Measurements from ENCODE around the gene MEOX1. TPM values are rescaled to one million over a fixed set of nuclear protein-coding genes. Genes with fewer than 3 reads are reported as not detected.

MEOX1 gene
- total RNA-seq, 1 experiment from 2014 or later, result not detected

GRCh38 chr17:43627653-43628052 is 34.1 kb downstream of the MEOX1 start:
- ChIA-PET POLR2A (no interaction called here), CTCF (interaction anchor here (1.0 to 2.1 kb wide), 4 partner anchors 30 to 54 kb away, joined by 3 to 8 read pairs (median 5); no protein-coding TSS in a partner anchor)
- no peaks in the 10 kb centered on the region for H3K9me3 Mint-ChIP-seq
- TF ChIP-seq STAT6 (CRISPR knock-in tag; conservative IDR thresholded peaks at IDR 0.05; ENCODE audit: low read depth) (no peak), ZNF425 (CRISPR knock-in tag; conservative IDR thresholded peaks at IDR 0.05) (no peak), EMX1 (CRISPR knock-in tag; IDR thresholded peaks at IDR 0.05) (no peak), ATF3 (CRISPR knock-in tag; conservative IDR thresholded peaks at IDR 0.05) (no peak), USF2 (CRISPR knock-in tag; IDR thresholded peaks at IDR 0.05) (no peak), FOXK1 (CRISPR knock-in tag; IDR thresholded peaks at IDR 0.05) (no peak), RELA (CRISPR knock-in tag; IDR thresholded peaks at IDR 0.05; ENCODE audit: borderline replicate concordance) (no peak), HMGXB4 (CRISPR knock-in tag; IDR thresholded peaks at IDR 0.05) (no peak), ZNF121 (CRISPR knock-in tag; IDR thresholded peaks at IDR 0.05) (no peak), SP1 (CRISPR knock-in tag; conservative IDR thresholded peaks at IDR 0.05) (no peak), NFATC4 (CRISPR knock-in tag; IDR thresholded peaks at IDR 0.05) (no peak), SOX15 (CRISPR knock-in tag; IDR thresholded peaks at IDR 0.05) (no peak), NR3C1 (CRISPR knock-in tag; conservative IDR thresholded peaks at IDR 0.05; ENCODE audit: low read depth) (no peak), ESRRA (CRISPR knock-in tag; IDR thresholded peaks at IDR 0.05; ENCODE audit: borderline replicate concordance) (no peak), MXD4 (CRISPR knock-in tag; IDR thresholded peaks at IDR 0.05; ENCODE audit: borderline replicate concordance) (no peak), TCF7 (CRISPR knock-in tag; IDR thresholded peaks at IDR 0.05; ENCODE audit: low read depth) (no peak), ZSCAN18 (CRISPR knock-in tag; IDR thresholded peaks at IDR 0.05) (no peak)
- no peaks in the 10 kb centered on the region for H3K36me3 Mint-ChIP-seq
- H3K4me1 Mint-ChIP-seq, result peaks cover 12% of the 10 kb centered on the region
- no peaks in the 10 kb centered on the region for H3K27me3 Mint-ChIP-seq (ENCODE audit: low read depth)
- H3K4me3 Mint-ChIP-seq, result no peak overlapping the region
- ATAC-seq, result 0 out of 2 replicates have a peak, but pooled peaks have one; percentile 26
- DNase-seq (ENCODE audit: low spot score), result no peak
- H3K27ac Mint-ChIP-seq, result no peak overlapping the region

GRCh38 chr17:43626023-43626422 is 35.7 kb downstream of the MEOX1 start:
- H3K27ac Mint-ChIP-seq, result no peak overlapping the region
- ATAC-seq (no peak), DNase-seq (ENCODE audit: low spot score) (no peak)
- ChIA-PET POLR2A (no interaction called here), CTCF (interaction anchor here (1.4 kb wide), 1 partner anchor 48 kb away, joined by 3 read pairs; no protein-coding TSS in a partner anchor)
- H3K36me3 Mint-ChIP-seq, result no peaks in the 10 kb centered on the region
- no peaks in the 10 kb centered on the region for H3K27me3 Mint-ChIP-seq (ENCODE audit: low read depth)
- H3K4me3 Mint-ChIP-seq, result no peak overlapping the region
- H3K4me1 Mint-ChIP-seq, result peaks cover 10% of the 10 kb centered on the region
- H3K9me3 Mint-ChIP-seq, result no peaks in the 10 kb centered on the region
- TF ChIP-seq SOX15 (CRISPR knock-in tag; IDR thresholded peaks at IDR 0.05), result no peak
- TF ChIP-seq ATF3 (CRISPR knock-in tag; conservative IDR thresholded peaks at IDR 0.05), result no peak
- no peak for TF ChIP-seq RELA (CRISPR knock-in tag; IDR thresholded peaks at IDR 0.05; ENCODE audit: borderline replicate concordance)
- no peak for TF ChIP-seq RORB (CRISPR knock-in tag; IDR thresholded peaks at IDR 0.05)
- TF ChIP-seq ZNF512 (CRISPR knock-in tag; IDR thresholded peaks at IDR 0.05; ENCODE audit: borderline replicate concordance), result no peak
- no peak for TF ChIP-seq NFYB (CRISPR knock-in tag; conservative IDR thresholded peaks at IDR 0.05; ENCODE audit: low read depth)
- no peak for TF ChIP-seq TEAD4 (CRISPR knock-in tag; IDR thresholded peaks at IDR 0.05)
- TF ChIP-seq CDX4 (CRISPR knock-in tag; IDR thresholded peaks at IDR 0.05; ENCODE audit: borderline replicate concordance), result no peak
